Measurements from ENCODE around the gene ANO9.

The ANO9 gene

GRCh38 chr11:433111-433510 lies 8.7 kb downstream of the ANO9 start:
- H3K9ac ChIP-seq (ENCODE audit: low read length): no peak overlapping the region
- H3K4me2 ChIP-seq (ENCODE audit: low read length): no peak overlapping the region
- no peaks in the 10 kb centered on the region for H3K9me3 ChIP-seq (ENCODE audit: insufficient read depth, low read length)
- TF ChIP-seq CTCF (IDR thresholded peaks at IDR 0.05; ENCODE audit: low read depth, low read length) (no peak), EZH2phosphoT487 (IDR thresholded peaks at IDR 0.05; ENCODE audit: low read depth) (no peak)
- H3K4me3 ChIP-seq (ENCODE audit: low read length): no peak overlapping the region
- no peaks in the 10 kb centered on the region; the same call in 1 of the 2 replicates for H4K20me1 ChIP-seq (ENCODE audit: insufficient read depth, low read length)
- no peaks in the 10 kb centered on the region for H3K4me1 ChIP-seq (ENCODE audit: low read length)
- no peaks in the 10 kb centered on the region for H3K36me3 ChIP-seq (replicated peaks; ENCODE audit: low read depth, low read length)
- no peaks in the 10 kb centered on the region for H3K27me3 ChIP-seq (ENCODE audit: low read depth, low read length)
- no peaks in the 10 kb centered on the region for H3K79me2 ChIP-seq (ENCODE audit: low read length)
- no peak overlapping the region for H3K27ac ChIP-seq (ENCODE audit: low read length)
- no peak overlapping the region for H2AFZ ChIP-seq (ENCODE audit: low read depth, low read length)

GRCh38 chr11:432501-433100 lies 9.2 kb downstream of the ANO9 start:
- TF ChIP-seq EZH2phosphoT487 (IDR thresholded peaks at IDR 0.05; ENCODE audit: low read depth) (no peak), CTCF (IDR thresholded peaks at IDR 0.05; ENCODE audit: low read depth, low read length) (no peak)
- no peaks in the 10 kb centered on the region; the same call in 1 of the 2 replicates for H4K20me1 ChIP-seq (ENCODE audit: insufficient read depth, low read length)
- H3K4me3 ChIP-seq (ENCODE audit: low read length): no peak overlapping the region
- H3K9ac ChIP-seq (ENCODE audit: low read length): no peak overlapping the region
- H3K27ac ChIP-seq (ENCODE audit: low read length): no peak overlapping the region
- H3K9me3 ChIP-seq (ENCODE audit: insufficient read depth, low read length): no peaks in the 10 kb centered on the region
- no peaks in the 10 kb centered on the region for H3K4me1 ChIP-seq (ENCODE audit: low read length)
- no peaks in the 10 kb centered on the region for H3K27me3 ChIP-seq (ENCODE audit: low read depth, low read length)
- H3K36me3 ChIP-seq (replicated peaks; ENCODE audit: low read depth, low read length): no peaks in the 10 kb centered on the region
- no peak overlapping the region for H2AFZ ChIP-seq (ENCODE audit: low read depth, low read length)
- no peaks in the 10 kb centered on the region for H3K79me2 ChIP-seq (ENCODE audit: low read length)
- H3K4me2 ChIP-seq (ENCODE audit: low read length): no peak overlapping the region

GRCh38 chr11:431921-432320 lies 9.9 kb downstream of the ANO9 start:
- Histone ChIP-seq H3K4me2 (ENCODE audit: low read length) (no peak overlapping the region), H3K9ac (ENCODE audit: low read length) (no peak overlapping the region)
- TF ChIP-seq EZH2phosphoT487 (IDR thresholded peaks at IDR 0.05; ENCODE audit: low read depth): no peak
- no peak for TF ChIP-seq CTCF (IDR thresholded peaks at IDR 0.05; ENCODE audit: low read depth, low read length)

GRCh38 chr11:429931-430456 lies 11.8 kb downstream of the ANO9 start:
- Histone ChIP-seq H3K27me3 (ENCODE audit: low read depth, low read length) (no peaks in the 10 kb centered on the region), H3K36me3 (replicated peaks; ENCODE audit: low read depth, low read length) (no peaks in the 10 kb centered on the region), H3K9ac (ENCODE audit: low read length) (no peak overlapping the region), H3K4me1 (ENCODE audit: low read length) (no peaks in the 10 kb centered on the region), H3K4me2 (ENCODE audit: low read length) (no peak overlapping the region), H2AFZ (ENCODE audit: low read depth, low read length) (no peak overlapping the region), H3K79me2 (ENCODE audit: low read length) (no peaks in the 10 kb centered on the region), H3K9me3 (ENCODE audit: insufficient read depth, low read length) (no peaks in the 10 kb centered on the region), H3K4me3 (ENCODE audit: low read length) (no peak overlapping the region), H4K20me1 (ENCODE audit: insufficient read depth, low read length) (no peaks in the 10 kb centered on the region; the same call in 1 of the 2 replicates), H3K27ac (ENCODE audit: low read length) (no peak overlapping the region)
- TF ChIP-seq EZH2phosphoT487 (IDR thresholded peaks at IDR 0.05; ENCODE audit: low read depth) (no peak), CTCF (IDR thresholded peaks at IDR 0.05; ENCODE audit: low read depth, low read length) (no peak)

More at GRCh38 chr11:431921-432320, 9.9 kb downstream of the ANO9 start:
- no peaks in the 10 kb centered on the region for H3K79me2 ChIP-seq (ENCODE audit: low read length)
- H3K9me3 ChIP-seq (ENCODE audit: insufficient read depth, low read length): no peaks in the 10 kb centered on the region
- H2AFZ ChIP-seq (ENCODE audit: low read depth, low read length): no peak overlapping the region
- no peak overlapping the region for H3K27ac ChIP-seq (ENCODE audit: low read length)
- H3K4me1 ChIP-seq (ENCODE audit: low read length): no peaks in the 10 kb centered on the region
- H3K4me3 ChIP-seq (ENCODE audit: low read length): no peak overlapping the region
- H3K36me3 ChIP-seq (replicated peaks; ENCODE audit: low read depth, low read length): no peaks in the 10 kb centered on the region
- H3K27me3 ChIP-seq (ENCODE audit: low read depth, low read length): no peaks in the 10 kb centered on the region
- no peaks in the 10 kb centered on the region; the same call in 1 of the 2 replicates for H4K20me1 ChIP-seq (ENCODE audit: insufficient read depth, low read length)
